Measurements from ENCODE around the gene NUDT1. TPM values are rescaled to one million over a fixed set of nuclear protein-coding genes. Genes with fewer than 3 reads are reported as not detected.
A peak's percentile ranks its signal among the peaks of the same experiment; 100 is the strongest.

Gene NUDT1
- 10 to 100 TPM; 20.9 to 21.3 TPM for total RNA-seq
- polyA plus RNA-seq: 10 to 100 TPM; 41.6 to 59.2 TPM

DNA sequence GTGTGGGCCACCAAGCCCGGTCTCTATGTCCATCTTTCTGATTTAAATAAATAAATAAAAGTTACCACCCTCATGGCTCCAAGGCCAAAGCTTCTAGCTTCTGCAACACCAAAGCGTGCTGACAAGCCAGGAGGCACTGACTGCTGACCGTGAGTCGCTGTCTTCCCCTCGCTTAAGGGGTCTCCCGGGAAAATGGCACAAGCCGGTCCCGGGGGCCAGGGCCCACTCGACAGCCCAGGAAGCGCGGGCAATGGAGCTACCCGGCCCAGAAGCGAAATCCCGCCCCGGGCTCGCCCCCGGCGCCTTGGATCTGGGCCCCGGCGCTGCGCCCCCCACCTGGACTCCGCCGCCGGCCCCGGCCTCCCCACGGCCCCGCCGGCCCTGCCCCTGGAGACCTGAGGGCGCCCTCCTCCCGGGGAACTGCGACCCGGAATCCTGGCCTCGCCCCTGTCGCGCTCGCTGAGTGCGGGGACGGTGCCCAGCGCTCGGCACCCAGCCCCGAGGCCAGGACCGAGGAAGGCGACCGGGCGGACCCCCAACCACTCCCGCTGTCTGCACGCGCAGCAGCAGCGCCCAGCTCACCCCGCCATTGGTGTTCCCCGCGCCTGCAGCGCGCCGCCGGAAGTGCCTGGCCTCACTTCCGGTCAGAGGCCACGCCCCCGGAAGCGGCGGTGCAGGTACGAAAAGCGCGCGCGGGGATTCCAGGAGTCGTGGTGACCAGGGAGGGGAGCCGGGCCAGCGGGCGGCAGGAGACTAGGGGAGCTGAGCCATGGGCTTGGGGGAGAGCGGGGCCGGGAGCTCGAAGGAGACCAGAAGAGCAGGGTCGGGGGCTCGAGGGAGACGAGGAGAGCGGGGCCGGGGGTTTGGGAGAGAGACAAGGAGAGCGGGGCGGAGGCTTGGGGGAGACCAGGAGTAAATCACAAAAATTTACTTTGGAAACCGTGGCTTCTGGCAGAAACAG lies at the start of gene NUDT1, which contains the start of gene MRM2:
Gene NUDT1 (plus strand): TSS at position 647 of the 961 bp plus-strand sequence. CDS start 2,349 bp downstream, outside the sequence.
Gene MRM2 (minus strand): TSS at position 626 of the 961 bp plus-strand sequence. CDS start 36 bp downstream, at position 590.
- CTCF ChIA-PET (ENCODE audit: partially characterized antibody): interaction anchor here (0.8 to 1.1 kb wide), 3 partner anchors 9 to 228 kb away, joined by 3 read pairs; no protein-coding TSS in a partner anchor
- H3K4me1 ChIP-seq (ENCODE audit: insufficient read depth, low read length): peaks cover 17% of the 10 kb centered on the region
- POLR2A ChIA-PET (ENCODE audit: partially characterized antibody): interaction anchor here (1.2 to 2.2 kb wide), 4 partner anchors 9 to 709 kb away, joined by 3 to 16 read pairs (median 4); partner anchors contain the start of genes MAD1L1 and SNX8
- intact Hi-C loops (cut with micrococcal nuclease): loop anchor here (1.0 to 5.0 kb wide), 3 partner anchors 10 to 160 kb away; partner anchors contain the start of genes CHST12, MAD1L1 and SNX8
- H3K4me3 ChIP-seq (ENCODE audit: low read length in 2 of 2): peak within 1 kb of the TSS; percentile 47 to 82
- H3K27me3 ChIP-seq (ENCODE audit: insufficient read depth, low read length): no peaks in the 10 kb centered on the region
- peaks cover 0 to 2% (median 0%) of the 10 kb centered on the region in 8 donors for H3K9me3 Mint-ChIP-seq
- H3K9me3 ChIP-seq (ENCODE audit: control insufficient read depth in 1 of 2, low read length in 2 of 2): no peaks in the 10 kb centered on the region
- peaks cover 9% of the 10 kb centered on the region for H3K36me3 ChIP-seq (ENCODE audit: insufficient read depth, low read length)
- peak; percentile 41 to 61 (median 43) for DNase-seq
- H3K4me3 Mint-ChIP-seq: peak within 1 kb of the TSS; percentile 92 to 96 (median 93)
- peak within 1 kb of the TSS; percentile 72 for H3K27ac ChIP-seq (ENCODE audit: low read depth, low read length)
- H3K4me1 Mint-ChIP-seq: peaks cover 4 to 27% (median 17%) of the 10 kb centered on the region in 4 donors
- H3K27me3 Mint-ChIP-seq: no peaks in the 10 kb centered on the region
- H3K27ac Mint-ChIP-seq: peak within 1 kb of the TSS; percentile 77 to 96 (median 94)
- peaks cover under 1 to 30% of the 10 kb centered on the region in 2 donors for H3K36me3 Mint-ChIP-seq

DNA sequence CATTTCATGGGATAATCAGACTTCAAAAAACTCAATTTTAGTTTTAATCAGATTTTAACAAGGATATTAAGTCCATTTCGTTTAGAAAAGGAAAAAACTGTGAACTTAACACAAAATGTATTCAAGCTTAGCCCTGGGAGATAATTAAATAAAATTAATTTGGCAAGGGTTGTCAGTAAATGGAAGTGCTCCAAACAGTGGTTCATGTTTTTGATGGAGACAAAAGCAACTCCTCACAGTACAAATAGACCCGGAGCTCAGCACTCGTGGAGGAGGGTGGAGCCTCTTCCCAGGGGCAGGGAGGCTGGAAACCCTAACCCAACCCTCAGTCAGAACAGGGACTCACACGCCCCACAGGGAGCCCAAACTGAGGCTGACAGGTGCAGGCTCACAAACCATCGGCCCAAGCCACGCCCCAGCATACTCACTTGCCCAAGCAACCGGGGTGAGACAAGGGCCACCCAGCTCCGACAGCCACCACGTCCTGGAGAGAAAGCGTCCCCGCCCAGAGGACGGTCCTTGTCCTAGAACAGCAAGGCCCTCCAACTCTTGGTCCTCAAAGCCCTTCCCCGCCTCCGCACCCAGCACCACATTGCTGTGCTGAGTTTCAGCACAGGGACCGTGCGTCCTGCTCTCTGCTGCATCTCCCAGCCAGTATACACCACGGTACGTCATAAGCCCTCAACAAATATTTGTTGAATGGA lies 49.0 kb upstream of the NUDT1 start:
- no peak overlapping the region for H3K4me3 Mint-ChIP-seq
- no peak for DNase-seq
- Histone ChIP-seq H3K27me3 (ENCODE audit: insufficient read depth, low read length) (no peaks in the 10 kb centered on the region), H3K4me1 (ENCODE audit: insufficient read depth, low read length) (no peaks in the 10 kb centered on the region), H3K9me3 (ENCODE audit: control insufficient read depth in 1 of 2, low read length in 2 of 2) (peaks cover 0 to 9% of the 10 kb centered on the region in 2 donors), H3K4me3 (ENCODE audit: low read length in 2 of 2) (no peak overlapping the region), H3K27ac (ENCODE audit: low read depth, low read length) (no peak overlapping the region), H3K36me3 (ENCODE audit: insufficient read depth, low read length) (no peaks in the 10 kb centered on the region)
- intact Hi-C loops (cut with micrococcal nuclease): no loop called here
- H3K27ac Mint-ChIP-seq: no peak overlapping the region
- CTCF ChIA-PET (ENCODE audit: partially characterized antibody): no interaction called here
- H3K27me3 Mint-ChIP-seq: no peaks in the 10 kb centered on the region
- peaks cover 0 to 14% (median 5%) of the 10 kb centered on the region in 8 donors for H3K9me3 Mint-ChIP-seq
- H3K4me1 Mint-ChIP-seq: peaks cover 0 to 4% (median under 1%) of the 10 kb centered on the region in 4 donors
- POLR2A ChIA-PET (ENCODE audit: partially characterized antibody): no interaction called here
- H3K36me3 Mint-ChIP-seq: peaks cover 54 to 57% of the 10 kb centered on the region in 2 donors

DNA sequence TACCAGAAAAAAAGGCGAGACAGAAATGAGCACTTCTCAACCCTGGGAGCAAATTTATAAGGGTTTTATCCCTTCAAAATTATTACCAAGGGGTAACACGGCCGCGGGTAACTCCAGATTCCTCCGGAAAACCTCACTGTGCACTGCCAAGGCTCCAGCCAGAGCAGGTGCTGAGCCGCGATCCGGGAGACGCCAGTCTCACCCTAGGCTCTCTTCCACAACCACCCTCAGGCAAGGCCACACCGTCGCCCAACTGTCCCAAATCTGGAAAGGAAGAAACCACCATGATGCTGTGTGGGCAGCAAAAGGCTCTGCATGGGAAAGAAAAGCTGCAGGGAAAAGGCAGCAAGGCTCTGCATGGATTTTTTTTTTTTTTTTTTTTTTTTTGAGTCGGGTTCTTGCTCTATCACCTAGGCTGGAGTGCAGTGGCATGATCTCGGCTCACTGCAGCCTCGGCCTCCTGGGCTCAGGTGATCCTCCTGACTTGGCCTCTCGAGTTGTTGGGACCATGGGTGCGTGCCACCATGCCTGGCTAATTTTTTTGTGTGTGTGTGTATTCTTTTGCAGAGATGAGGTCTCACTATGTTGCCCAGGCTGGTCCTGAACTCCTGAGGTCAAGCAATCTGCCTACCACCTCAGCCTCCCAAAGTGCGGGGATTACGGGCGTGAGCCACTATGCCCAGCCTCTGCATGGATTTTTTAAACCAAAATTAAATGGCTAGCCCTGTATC lies 48.3 kb upstream of the NUDT1 start:
- no peaks in the 10 kb centered on the region for H3K27me3 ChIP-seq (ENCODE audit: insufficient read depth, low read length)
- no peaks in the 10 kb centered on the region for H3K36me3 ChIP-seq (ENCODE audit: insufficient read depth, low read length)
- no peak overlapping the region for H3K27ac ChIP-seq (ENCODE audit: low read depth, low read length)
- Mint-ChIP-seq H3K27ac (no peak overlapping the region), H3K9me3 (peaks cover 0 to 14% (median 5%) of the 10 kb centered on the region in 8 donors), H3K4me3 (no peak overlapping the region), H3K36me3 (peaks cover 49 to 52% of the 10 kb centered on the region in 2 donors), H3K4me1 (peaks cover 0 to 4% (median under 1%) of the 10 kb centered on the region in 4 donors), H3K27me3 (no peaks in the 10 kb centered on the region)
- DNase-seq: no peak
- H3K9me3 ChIP-seq (ENCODE audit: control insufficient read depth in 1 of 2, low read length in 2 of 2): peaks cover 0 to 9% of the 10 kb centered on the region in 2 donors
- intact Hi-C loops (cut with micrococcal nuclease): no loop called here
- no peaks in the 10 kb centered on the region for H3K4me1 ChIP-seq (ENCODE audit: insufficient read depth, low read length)
- ChIA-PET CTCF (ENCODE audit: partially characterized antibody) (no interaction called here), POLR2A (ENCODE audit: partially characterized antibody) (interaction anchor here (0.6 kb wide), 1 partner anchor 162 kb away, joined by 3 read pairs; no protein-coding TSS in a partner anchor)
- H3K4me3 ChIP-seq (ENCODE audit: low read length in 2 of 2): no peak overlapping the region

DNA sequence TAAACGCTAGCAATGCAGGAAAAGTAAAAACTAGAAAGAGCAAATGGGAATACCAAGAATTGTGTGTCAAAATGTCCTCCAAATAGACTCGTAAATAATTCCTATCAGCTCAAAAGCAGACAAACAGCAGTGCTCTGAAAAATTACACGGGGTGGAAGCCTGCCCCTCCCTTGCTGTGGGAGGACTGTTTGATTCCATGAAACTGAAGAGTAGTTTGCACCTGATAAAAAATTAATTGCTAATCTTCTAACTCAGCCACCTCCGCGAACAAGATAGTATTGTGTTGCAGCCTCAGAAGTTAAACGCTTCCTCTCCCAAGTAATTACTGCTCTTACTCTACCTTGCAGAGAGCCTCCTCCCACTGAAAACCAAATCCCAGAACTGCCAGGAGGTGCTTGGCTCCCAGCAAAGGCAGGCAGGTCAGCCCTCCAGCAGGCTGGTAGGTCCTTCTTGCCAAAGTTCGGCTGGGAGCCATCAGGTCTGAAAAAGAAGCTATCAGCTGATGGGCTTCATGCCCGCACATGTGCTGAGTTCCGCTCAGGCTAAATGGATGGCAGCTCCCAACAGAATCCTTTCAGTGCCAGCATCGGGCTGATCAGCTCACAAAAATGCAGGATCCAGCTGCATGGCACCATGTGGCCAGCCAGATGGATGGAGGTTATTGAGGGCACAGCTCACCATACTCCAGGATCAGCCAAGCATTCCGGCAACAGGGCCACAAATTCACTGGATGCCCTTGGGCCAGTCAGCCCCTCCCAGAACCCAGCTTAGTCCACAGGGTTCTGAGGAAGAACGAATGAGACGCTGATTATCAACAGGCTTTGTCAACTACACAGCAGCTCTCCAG lies 46.4 kb upstream of the NUDT1 start:
- ChIA-PET POLR2A (ENCODE audit: partially characterized antibody) (no interaction called here), CTCF (ENCODE audit: partially characterized antibody) (interaction anchor here (0.9 to 1.9 kb wide), 2 partner anchors 10 to 91 kb away, joined by 3 to 6 read pairs; no protein-coding TSS in a partner anchor)
- intact Hi-C loops (cut with micrococcal nuclease): no loop called here
- H3K27me3 Mint-ChIP-seq: no peaks in the 10 kb centered on the region
- Histone ChIP-seq H3K36me3 (ENCODE audit: insufficient read depth, low read length) (no peaks in the 10 kb centered on the region), H3K9me3 (ENCODE audit: control insufficient read depth in 1 of 2, low read length in 2 of 2) (peaks cover 0 to 9% of the 10 kb centered on the region in 2 donors), H3K27ac (ENCODE audit: low read depth, low read length) (no peak overlapping the region), H3K4me1 (ENCODE audit: insufficient read depth, low read length) (no peaks in the 10 kb centered on the region), H3K27me3 (ENCODE audit: insufficient read depth, low read length) (no peaks in the 10 kb centered on the region), H3K4me3 (ENCODE audit: low read length in 2 of 2) (no peak overlapping the region)
- peaks cover 41 to 53% of the 10 kb centered on the region in 2 donors for H3K36me3 Mint-ChIP-seq
- peaks cover 0 to 10% (median 2%) of the 10 kb centered on the region in 8 donors for H3K9me3 Mint-ChIP-seq
- H3K27ac Mint-ChIP-seq: no peak overlapping the region
- DNase-seq: no peak
- H3K4me3 Mint-ChIP-seq: no peak overlapping the region
- peaks cover 0 to 4% (median 1%) of the 10 kb centered on the region in 4 donors for H3K4me1 Mint-ChIP-seq

DNA sequence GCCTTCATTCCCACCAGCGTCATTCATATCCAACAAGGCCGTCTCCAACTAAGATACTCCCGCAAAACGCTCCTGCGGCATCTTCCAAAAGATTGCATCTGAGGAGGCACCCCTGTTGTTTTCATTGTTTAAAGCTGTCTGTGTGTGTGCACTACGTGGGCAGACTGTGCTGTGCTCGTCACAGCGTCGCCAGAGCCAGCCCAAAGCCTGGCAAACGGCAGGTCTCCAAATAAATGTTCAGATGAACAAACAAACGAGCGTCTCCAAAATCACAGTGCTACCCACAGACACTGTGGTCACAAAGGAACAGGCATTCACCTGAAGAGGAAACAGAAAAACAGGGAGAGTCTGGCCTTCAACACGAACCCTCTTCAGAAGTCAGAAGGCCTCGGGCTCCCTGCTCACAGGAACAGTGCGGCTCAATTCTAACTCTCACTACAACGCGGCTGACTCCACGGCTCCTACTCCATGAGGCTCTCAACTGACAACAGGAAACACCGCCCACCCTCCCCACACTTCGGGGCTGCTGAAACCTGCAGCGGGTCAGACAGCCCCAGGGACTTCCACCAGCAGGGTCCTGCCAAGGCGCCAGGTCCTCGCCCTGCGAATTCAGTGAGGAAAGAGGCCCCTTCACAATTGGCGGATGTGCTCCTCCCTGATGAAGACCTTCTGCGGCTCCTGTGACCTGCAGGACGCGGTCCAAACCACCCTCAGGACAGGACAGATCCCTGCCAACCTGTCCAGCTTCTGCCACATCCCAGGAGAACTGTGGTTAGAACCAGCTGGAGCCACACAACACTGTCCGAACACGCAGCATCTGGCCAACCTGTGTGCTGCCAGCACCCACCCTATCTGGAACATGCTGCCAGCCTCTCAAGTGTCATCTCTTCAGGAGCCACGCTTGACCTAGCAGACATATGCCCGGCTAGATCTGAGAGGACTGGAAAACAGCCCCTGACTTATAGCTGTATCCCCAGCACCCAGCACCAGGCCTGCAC lies 45.3 kb upstream of the NUDT1 start:
- intact Hi-C loops (cut with micrococcal nuclease): no loop called here
- Mint-ChIP-seq H3K9me3 (peaks cover 0 to 10% (median 2%) of the 10 kb centered on the region in 8 donors), H3K27ac (no peak overlapping the region), H3K4me1 (peaks cover 0 to 4% (median 1%) of the 10 kb centered on the region in 4 donors), H3K27me3 (no peaks in the 10 kb centered on the region), H3K36me3 (peaks cover 38 to 49% of the 10 kb centered on the region in 2 donors), H3K4me3 (no peak overlapping the region)
- Histone ChIP-seq H3K4me3 (ENCODE audit: low read length in 2 of 2) (no peak overlapping the region), H3K4me1 (ENCODE audit: insufficient read depth, low read length) (no peaks in the 10 kb centered on the region), H3K36me3 (ENCODE audit: insufficient read depth, low read length) (no peaks in the 10 kb centered on the region), H3K27ac (ENCODE audit: low read depth, low read length) (no peak overlapping the region), H3K9me3 (ENCODE audit: control insufficient read depth in 1 of 2, low read length in 2 of 2) (peaks cover 0 to 9% of the 10 kb centered on the region in 2 donors), H3K27me3 (ENCODE audit: insufficient read depth, low read length) (no peaks in the 10 kb centered on the region)
- CTCF ChIA-PET (ENCODE audit: partially characterized antibody): interaction anchor here (1.9 kb wide), 1 partner anchor 92 kb away, joined by 6 read pairs; no protein-coding TSS in a partner anchor
- DNase-seq: no peak
- POLR2A ChIA-PET (ENCODE audit: partially characterized antibody): no interaction called here

Data from CD4-positive, alpha-beta memory T cell (primary cell).